Astrocyte of the cerebellum (primary cell): Measurements from ENCODE around the gene SEC31A.

Source experiments
- DNase-seq: peaks from one replicate; pipeline ENCODE4 v3.0.0-alpha.2; 2011; ENCODE audit warnings: low read depth
- H3K4me3 ChIP-seq: 2 replicates; pipeline ENCODE4 v1.5.1; 2011; ENCODE audit warnings: mild to moderate bottlenecking, low read depth, low read length, moderate library complexity
- CTCF ChIP-seq: IDR thresholded peaks from 2 replicates; pipeline ENCODE4 v1.5.1; 2012; ENCODE audit warnings: low read length, low read depth, moderate library complexity, mild to moderate bottlenecking; ENCODE audit errors: missing control alignments
- in situ Hi-C: cut with HindIII; loops from 2 replicates; pipeline ENCODE4 v1.10.0; 2017; ENCODE audit warnings: low sequenced_read_pairs

SEC31A gene

GRCh38 chr4:82903737-82904136, 12.8 kb upstream of the SEC31A start:
- DNase-seq, result no peak
- in situ Hi-C loops, result loop anchor here (5.0 kb wide), 1 partner anchor 104 kb away; no protein-coding TSS in a partner anchor
- H3K4me3 ChIP-seq, result no peak overlapping the region
- TF ChIP-seq CTCF, result no peak

- in situ Hi-C loops, result loop anchor here (5.0 kb wide), 1 partner anchor 106 kb away; no protein-coding TSS in a partner anchor
- no peak for DNase-seq
- peak overlapping the region; percentile 72 for H3K4me3 ChIP-seq
- TF ChIP-seq CTCF, result no peak
Measured at GRCh38 chr4:82901183-82901718, 10.3 kb upstream of the SEC31A start.

DNA sequence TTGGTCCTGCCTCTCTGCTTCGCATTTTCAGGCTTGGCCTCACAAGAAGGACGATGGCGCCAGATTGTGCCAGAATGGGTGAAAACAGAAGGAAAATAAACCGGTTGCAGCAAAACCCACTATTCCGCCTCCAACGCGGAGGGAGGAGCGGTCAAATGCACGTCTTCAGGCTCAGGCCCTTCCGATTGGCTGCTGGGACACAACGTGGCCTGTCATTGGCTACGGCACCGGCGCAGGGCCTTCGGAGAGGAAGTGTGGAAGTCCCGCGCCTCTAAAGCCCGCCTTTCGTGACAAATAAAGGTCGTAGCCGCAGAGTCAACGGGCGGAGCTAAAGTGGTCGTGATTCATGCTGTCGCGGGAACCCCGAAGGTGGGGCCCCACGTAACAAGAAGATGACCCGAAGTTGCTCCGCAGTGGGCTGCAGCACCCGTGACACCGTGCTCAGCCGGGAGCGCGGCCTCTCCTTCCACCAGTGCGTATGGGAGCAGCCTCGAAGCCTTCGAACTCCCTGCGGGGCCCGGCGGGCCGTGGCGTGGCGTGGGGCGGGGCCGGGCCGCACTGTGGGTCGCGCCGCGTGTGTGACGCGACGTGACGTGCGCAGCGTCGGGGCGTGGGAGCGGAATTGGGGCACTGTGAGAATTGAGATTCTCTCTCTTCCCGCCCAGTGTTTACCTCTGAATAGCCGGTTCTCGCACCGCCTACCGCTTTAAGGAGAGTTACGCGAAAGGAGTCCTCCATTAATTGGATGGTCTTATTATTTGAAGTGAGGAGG, 9.6 kb upstream of the SEC31A start, which contains the start of gene THAP9:
Gene THAP9, plus strand, starts transcription at position 325 of the 772 bp plus-strand sequence. Its CDS starts 68 bp downstream, at position 393.
- DNase-seq, result peak; percentile 99
- in situ Hi-C loops, result loop anchor here (5.0 kb wide), 1 partner anchor 107 kb away; no protein-coding TSS in a partner anchor
- H3K4me3 ChIP-seq, result peak within 1 kb of the TSS; percentile 72
- TF ChIP-seq CTCF, result no peak

DNA sequence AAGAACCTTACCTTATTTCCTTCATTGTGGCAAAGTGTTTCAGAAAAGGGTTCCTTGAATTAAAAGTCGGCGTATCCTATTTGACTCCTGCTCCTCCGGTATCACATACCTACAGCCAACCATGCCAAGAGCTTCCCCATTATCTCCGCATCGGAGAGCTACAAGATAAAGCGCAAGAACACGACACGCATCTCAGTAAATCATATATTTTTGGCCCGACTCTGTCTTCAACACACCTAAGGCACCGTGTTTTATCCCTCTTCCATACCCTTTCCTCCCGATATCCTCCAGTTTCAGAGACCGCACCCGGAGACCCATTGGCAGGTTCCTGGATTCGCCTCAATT, 9.1 kb upstream of the SEC31A start:
- DNase-seq, result no peak
- TF ChIP-seq CTCF, result no peak
- in situ Hi-C loops, result loop anchor here (5.0 kb wide), 1 partner anchor 107 kb away; no protein-coding TSS in a partner anchor
- H3K4me3 ChIP-seq, result peak overlapping the region; percentile 72

GRCh38 chr4:82899374-82900065, 8.6 kb upstream of the SEC31A start:
- TF ChIP-seq CTCF, result no peak
- in situ Hi-C loops, result loop anchor here (5.0 kb wide), 1 partner anchor 108 kb away; no protein-coding TSS in a partner anchor
- H3K4me3 ChIP-seq, result peak overlapping the region; percentile 72
- DNase-seq, result no peak

GRCh38 chr4:82898322-82899243, 7.6 kb upstream of the SEC31A start:
- in situ Hi-C loops, result no loop called here
- TF ChIP-seq CTCF, result peak; percentile 30
- peak; percentile 89 for DNase-seq
- H3K4me3 ChIP-seq, result peak overlapping the region; percentile 72
